HG02588 (cell line): ENCODE data around the gene RPLP2.
A peak's percentile ranks its signal among the peaks of the same experiment; 100 is the strongest.

ENCODE experiments used
- ATAC-seq: cut with Tn5 transposase; IDR thresholded peaks from one replicate; pipeline ENCODE4 v1.9.1; 2021; ENCODE audit warnings: mild to moderate bottlenecking, moderate library complexity; ENCODE audit not compliant: unreplicated experiment

The RPLP2 gene

GRCh38 chr11:802693-803466, 6.9 kb upstream of the RPLP2 start:
- ATAC-seq: no peak

- ATAC-seq: no peak
These were observed 6.4 kb upstream of the RPLP2 start for GRCh38 chr11:803467-803742.

- ATAC-seq: no peak
These were observed 5.8 kb upstream of the RPLP2 start for GRCh38 chr11:803770-804598.

GRCh38 chr11:804599-804964, 5.2 kb upstream of the RPLP2 start:
- no peak for ATAC-seq

GRCh38 chr11:808427-809286, 1.1 kb upstream of the RPLP2 start:
- ATAC-seq: no peak

GRCh38 chr11:810040-810567, 337 bp downstream of the RPLP2 start:
- ATAC-seq: no peak

GRCh38 chr11:811446-812245, 1.9 kb downstream of the RPLP2 start:
- no peak for ATAC-seq

- ATAC-seq: no peak
These were observed 2.6 kb downstream of the RPLP2 start for GRCh38 chr11:812390-812789.

GRCh38 chr11:813072-813455, 3.3 kb downstream of the RPLP2 start:
- no peak for ATAC-seq

- ATAC-seq: no peak
These were observed 3.8 kb downstream of the RPLP2 start for GRCh38 chr11:813456-814096.

- no peak for ATAC-seq
These were observed 6.1 kb downstream of the RPLP2 start for GRCh38 chr11:815675-816432.

GRCh38 chr11:816433-816779, 6.6 kb downstream of the RPLP2 start:
- ATAC-seq: no peak

GRCh38 chr11:818396-819128, 8.8 kb downstream of the RPLP2 start, which contains the start of gene PNPLA2:
TSS of gene PNPLA2 (plus strand) at chr11:818914. CDS start at chr11:819719, 805 bp downstream.
- no peak for ATAC-seq

GRCh38 chr11:819129-819931, 9.6 kb downstream of the RPLP2 start:
- peak; percentile 58 for ATAC-seq

- ATAC-seq: peak; percentile 54
These were observed 10.3 kb downstream of the RPLP2 start for GRCh38 chr11:819943-820649.

GRCh38 chr11:820655-821511, 11.1 kb downstream of the RPLP2 start:
- no peak for ATAC-seq
